HG02759 (cell line): ENCODE measurements around the gene RNU6-1.

Source experiments
- ATAC-seq: cut with Tn5 transposase; IDR thresholded peaks from one replicate; pipeline ENCODE4 v1.9.1; 2021; ENCODE audit warnings: mild to moderate bottlenecking, moderate library complexity; ENCODE audit not compliant: unreplicated experiment

Gene RNU6-1

DNA sequence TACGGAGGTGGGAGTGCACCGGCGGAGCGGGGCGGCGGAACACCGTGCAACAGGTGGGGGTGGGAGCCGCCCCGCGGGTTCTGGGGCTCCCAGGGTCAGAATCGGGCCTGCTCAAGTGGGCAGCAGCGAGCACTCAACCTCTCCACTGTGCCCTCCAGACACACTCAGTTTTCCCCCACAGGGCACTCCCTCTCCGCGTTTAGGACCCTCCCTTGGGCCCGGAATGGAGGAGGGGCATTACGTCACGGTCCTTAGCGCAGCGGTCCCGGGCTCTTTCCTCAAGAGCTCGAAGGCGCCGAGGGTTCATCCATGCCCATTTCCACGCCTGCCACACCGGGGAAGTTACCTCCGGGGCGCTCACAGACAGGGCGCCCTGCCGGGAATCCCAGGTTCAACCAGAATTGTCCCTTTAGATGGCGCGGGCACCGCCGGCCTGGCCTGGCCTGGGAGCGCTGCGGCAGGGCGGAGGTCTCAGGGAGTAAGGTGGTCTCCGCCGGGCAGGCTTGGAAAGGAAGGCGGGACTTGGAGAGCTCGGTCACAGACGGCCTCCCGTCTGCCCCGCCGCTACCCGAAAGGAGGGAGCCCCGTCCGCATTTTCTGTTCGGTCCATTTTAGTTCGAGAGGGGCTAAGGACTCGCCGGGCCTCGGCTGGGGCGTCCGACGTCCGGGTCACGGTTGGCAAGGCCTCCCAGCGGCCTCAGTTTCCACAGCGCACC is 5.1 kb downstream of the RNU6-1 start:
- ATAC-seq = no peak

DNA sequence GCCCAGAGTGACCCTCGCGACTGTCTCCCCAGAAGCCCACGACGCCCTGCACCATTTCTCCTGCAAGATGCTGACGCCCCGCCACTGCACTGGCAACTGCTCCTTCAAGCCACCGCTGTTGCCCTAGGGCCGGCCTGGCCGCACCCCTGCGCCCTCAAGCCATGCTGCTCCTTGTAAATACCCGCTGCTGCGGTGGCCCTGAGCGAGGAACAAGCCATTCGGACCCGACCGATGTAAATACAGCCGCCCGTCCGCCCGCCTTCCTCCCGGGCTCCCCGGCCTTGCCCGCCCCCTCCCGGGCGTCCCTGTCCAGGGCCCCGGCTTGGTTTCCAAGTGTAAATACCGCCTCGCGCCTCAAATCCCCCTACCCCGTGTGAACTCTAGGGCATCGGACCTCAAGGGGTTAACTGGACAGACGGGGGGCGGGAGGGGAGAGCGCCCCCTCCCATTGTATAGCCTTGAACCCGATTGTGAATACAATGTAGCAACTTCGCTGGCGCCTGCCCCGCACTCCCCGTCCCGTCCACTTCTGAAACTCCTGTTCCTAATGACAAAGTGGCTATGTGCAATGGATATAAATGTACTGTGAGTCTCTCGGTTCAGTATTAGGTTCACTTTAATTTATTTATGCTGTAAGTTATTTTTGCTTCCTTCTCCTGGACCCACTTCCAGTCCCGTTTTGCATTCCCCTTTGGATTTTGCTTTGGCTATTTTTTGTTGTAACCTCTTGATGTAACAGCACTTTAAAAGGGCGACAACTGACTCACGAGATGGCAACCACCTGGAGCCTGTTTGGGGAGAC is 5.9 kb downstream of the RNU6-1 start:
- ATAC-seq = no peak

DNA sequence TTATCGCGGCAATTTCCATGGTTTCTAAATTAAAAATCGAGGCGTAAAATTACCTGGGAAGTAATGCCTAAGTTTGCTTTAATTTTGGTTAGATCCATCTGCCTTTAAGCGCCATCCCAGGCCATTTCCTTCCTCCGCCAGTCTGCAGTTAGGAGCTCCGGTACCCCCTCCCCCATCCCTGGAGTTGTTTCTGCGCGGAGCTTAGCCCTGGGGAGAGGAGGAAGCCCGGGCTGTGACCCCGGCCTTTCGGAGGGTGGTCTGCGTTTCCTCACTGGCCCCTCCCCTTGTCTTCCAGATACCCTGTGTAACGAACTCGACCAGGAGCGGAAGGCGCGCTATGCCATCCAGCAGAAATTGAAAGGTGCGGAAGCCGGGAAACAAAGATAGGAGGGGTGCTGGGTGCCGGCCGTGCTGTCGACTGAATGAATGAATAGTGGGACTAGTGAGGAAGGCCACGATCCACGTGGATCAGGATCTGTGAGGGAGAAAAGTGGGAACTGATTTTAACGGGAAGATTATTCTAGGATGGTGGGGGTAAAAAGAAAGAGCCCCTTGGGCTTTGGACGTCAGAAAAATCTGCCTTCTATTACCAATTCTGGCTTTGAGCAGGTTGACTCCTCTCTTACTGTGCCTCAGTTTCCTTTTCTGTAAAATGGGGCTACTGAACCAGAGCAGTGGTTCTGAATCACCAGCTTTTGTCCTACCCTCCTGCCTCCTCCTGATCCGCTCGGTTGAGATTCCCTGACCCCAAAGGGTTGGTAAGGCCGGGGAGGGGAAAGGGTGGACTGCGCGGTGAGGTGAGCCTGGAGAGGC is 6.7 kb downstream of the RNU6-1 start:
- ATAC-seq = no peak

DNA sequence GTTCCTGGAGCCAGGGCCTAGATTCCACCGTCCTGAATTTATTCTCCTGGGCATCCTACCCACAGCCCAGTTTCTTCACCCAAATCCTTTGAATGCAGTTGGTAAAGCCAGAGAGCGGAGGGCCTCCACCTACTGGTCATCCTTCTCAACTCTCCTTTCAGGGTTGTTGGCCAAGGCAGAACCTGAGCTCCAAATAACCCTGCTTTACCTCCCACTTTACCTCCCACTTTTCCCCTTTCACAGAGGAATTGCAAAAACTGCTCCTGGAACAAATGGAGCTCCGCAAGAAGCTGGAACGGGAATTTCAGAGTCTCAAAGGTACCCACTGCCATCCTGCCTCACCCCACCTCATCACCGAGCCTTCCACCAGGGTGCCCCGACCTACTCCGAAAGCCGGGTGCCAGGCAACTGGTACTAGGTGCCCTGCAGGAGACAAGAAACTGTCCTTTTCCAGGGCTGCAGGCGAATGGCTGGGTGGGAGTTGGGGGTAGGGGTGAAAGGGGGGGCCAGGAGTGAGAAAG is 7.8 kb downstream of the RNU6-1 start:
- no peak for ATAC-seq

DNA sequence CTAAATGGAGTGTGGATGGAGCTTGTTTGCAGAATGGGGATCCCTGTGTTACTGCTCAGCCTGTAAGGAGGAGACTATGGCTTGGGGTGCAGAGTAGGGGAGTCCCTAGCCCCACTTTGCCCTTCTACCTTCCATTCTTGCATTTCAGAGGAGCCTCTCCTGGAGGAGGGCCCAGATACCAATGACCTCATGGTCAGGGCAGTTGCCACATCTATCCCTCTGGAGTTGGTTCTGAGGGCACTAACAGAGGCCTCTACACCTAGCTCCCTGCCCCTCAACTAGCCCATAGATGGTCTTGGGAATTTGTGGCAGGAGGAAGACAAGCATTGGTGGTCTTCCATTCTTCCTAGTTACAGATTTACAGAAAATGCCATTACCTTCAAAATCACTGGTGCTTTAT is 8.5 kb downstream of the RNU6-1 start:
- ATAC-seq = no peak

DNA sequence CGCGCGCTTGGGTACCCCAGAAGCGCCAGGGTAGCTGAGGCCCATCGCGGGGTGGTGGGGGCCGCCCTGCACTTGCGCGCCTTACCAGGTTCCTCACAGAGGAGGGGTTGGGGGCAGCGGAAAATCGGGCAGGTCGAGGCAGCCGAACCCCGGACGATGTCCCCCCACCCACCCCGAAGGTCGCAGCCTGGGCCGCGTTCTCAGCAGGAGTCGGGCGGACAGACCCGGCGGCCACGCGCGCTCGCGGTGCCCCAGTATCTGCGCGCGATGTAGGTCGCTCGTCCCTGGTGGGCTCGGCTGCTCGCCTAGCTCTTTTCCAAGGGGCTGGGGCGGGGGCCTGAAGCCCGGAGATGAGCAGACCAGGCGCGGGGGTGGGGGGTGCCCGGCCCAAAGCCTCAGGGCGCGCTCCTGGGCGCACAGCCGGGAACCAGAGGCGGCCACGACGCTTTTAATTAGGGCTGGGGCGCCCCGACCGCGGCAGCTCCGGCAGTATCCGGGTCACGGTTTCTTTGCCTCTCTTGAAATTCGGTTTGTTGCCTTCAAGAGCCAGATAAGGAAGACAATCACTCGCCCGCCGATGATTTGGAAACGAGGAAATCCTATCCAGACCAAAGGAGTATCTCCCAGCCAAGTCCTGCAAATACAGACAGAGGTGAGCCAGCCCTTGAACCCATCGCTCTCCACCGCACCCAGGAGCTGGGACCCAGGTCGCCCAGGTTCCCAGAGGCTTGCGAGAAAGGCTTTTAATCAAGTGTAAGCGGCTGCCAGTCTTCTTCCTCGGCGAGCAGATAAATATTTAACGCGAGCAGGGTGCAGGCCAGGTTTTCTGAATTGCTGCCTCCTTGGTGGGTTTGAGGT is 10.0 kb downstream of the RNU6-1 start:
- ATAC-seq = no peak

DNA sequence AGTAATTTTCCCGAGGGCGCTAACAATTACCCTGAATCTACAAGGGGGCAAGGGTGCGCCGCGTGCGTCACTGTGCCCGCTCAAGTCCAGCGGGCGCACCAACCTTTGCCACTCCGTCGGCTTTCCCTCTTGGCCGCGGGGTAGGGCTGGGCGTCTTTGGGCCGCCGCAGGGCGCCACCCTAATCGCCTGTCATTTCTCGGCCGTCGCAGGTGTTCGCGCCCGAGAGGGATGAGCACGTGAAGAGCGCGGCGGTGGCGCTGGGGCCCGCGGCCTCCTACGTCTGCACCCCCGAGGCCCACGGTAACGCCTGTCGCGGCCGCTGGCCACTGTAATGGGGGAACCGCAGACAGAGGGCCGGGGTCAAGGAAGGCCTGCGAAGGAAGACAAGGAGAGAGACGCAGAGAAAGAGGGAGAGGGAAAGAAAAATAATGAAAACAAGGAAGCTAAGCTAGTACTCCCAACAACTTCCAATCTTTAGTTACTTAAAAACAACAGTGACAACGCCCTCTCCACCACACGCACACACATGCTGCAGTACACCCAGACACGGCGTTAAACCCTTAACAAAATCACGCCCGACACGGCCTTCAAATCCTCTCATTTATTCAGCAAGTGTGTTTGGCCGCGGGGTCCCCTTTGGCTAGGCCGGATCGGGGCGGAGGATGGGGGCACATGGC is 10.7 kb downstream of the RNU6-1 start:
- no peak for ATAC-seq

DNA sequence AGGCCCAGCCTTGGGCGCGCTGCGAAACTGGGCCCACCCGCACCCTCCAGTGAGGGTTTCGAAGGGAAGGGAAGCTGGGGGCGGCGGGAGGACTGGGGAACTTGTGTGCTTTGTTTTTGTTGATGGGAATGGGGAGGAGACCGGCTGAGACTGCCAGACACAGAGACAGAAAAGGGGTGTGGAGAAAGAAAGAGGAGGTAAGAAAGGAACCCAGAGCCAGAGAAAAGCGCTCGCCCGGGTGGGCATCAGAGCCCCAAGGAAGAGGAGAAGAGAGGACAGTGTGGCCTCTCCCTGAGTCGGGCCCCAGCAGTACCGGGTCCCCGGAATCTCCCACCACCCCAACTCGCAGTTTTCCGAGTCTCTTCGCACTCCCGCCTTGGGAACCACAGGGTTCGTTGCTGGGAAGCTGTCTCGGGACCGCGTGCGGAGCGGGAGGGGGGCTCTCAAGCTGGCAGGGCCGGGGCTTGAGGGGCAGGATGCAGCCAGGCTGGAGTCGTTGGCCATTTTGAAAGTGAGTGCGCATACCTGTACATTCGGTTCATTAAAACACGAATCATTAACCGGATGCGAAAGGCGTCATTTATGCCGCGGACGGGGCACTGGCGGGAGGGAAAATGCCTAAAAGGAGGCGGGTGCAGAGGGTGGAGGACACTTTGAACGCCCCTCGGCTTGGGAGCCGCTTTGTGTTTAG is 11.4 kb downstream of the RNU6-1 start:
- ATAC-seq = no peak

DNA sequence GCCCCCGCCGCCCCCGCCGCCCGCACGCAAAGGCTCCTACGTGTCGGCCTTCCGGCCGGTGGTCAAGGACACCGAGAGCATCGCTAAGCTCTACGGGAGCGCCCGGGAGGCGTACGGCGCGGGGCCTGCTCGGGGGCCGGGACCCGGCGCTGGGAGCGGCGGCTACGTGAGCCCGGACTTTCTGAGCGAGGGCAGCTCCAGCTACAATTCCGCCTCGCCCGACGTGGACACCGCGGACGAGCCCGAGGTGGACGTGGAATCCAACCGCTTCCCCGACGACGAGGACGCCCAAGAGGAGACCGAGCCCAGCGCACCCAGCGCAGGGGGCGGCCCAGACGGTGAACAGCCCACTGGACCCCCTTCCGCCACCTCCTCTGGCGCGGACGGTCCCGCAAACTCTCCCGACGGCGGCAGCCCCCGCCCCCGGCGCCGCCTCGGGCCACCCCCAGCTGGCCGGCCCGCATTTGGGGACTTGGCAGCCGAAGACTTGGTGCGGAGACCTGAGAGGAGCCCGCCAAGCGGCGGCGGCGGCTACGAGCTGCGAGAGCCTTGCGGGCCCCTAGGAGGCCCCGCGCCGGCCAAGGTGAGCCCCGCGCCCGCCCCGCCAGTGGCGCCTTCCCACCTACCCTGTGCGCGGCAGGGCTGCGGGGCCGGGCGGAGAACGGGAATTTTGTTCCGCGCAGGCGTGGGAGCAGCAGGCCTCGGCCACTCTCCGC is 12.1 kb downstream of the RNU6-1 start:
- no peak for ATAC-seq

DNA sequence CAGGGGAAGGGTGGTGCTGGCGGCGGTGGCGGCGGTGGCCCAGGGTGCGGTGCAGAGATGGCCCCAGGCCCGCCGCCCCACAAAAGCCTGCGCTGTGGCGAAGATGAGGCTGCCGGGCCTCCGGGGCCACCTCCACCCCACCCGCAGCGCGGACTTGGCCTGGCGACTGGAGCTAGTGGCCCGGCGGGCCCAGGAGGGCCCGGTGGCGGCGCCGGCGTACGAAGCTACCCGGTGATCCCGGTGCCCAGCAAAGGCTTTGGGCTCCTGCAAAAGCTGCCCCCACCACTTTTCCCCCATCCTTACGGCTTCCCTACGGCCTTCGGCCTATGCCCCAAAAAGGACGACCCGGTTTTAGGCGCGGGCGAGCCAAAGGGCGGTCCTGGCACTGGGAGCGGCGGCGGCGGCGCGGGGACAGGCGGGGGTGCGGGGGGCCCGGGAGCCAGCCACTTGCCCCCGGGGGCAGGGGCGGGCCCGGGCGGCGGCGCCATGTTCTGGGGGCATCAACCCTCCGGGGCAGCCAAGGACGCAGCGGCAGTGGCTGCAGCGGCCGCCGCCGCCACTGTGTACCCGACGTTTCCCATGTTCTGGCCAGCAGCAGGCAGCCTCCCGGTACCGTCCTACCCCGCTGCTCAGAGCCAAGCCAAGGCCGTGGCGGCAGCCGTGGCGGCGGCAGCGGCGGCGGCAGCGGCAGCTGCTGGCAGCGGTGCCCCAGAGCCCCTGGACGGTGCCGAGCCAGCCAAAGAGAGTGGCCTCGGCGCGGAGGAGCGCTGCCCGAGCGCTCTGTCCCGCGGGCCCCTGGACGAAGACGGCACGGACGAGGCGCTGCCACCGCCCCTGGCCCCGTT is 12.9 kb downstream of the RNU6-1 start:
- ATAC-seq = no peak

DNA sequence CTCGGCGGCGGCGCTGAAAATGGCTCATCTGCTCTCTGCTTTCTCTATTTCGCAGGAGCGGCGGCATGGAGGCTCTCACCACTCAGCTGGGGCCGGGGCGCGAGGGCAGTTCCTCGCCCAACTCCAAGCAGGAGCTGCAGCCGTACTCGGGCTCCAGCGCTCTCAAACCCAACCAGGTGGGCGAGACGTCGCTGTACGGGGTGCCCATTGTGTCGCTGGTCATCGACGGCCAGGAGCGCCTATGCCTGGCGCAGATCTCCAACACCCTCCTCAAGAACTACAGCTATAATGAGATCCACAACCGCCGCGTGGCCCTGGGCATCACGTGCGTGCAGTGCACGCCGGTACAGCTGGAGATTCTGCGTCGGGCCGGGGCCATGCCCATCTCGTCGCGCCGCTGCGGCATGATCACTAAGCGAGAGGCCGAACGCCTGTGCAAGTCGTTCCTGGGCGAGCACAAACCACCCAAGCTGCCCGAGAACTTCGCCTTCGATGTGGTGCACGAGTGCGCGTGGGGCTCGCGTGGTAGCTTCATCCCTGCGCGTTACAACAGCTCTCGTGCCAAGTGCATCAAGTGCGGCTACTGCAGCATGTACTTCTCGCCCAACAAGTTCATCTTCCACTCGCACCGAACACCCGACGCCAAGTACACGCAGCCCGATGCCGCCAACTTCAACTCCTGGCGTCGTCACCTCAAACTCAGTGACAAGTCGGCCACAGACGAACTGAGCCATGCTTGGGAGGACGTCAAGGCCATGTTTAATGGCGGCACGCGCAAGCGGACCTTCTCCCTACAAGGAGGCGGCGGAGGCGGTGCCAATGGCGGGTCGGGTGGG is 13.7 kb downstream of the RNU6-1 start:
- ATAC-seq = no peak

DNA sequence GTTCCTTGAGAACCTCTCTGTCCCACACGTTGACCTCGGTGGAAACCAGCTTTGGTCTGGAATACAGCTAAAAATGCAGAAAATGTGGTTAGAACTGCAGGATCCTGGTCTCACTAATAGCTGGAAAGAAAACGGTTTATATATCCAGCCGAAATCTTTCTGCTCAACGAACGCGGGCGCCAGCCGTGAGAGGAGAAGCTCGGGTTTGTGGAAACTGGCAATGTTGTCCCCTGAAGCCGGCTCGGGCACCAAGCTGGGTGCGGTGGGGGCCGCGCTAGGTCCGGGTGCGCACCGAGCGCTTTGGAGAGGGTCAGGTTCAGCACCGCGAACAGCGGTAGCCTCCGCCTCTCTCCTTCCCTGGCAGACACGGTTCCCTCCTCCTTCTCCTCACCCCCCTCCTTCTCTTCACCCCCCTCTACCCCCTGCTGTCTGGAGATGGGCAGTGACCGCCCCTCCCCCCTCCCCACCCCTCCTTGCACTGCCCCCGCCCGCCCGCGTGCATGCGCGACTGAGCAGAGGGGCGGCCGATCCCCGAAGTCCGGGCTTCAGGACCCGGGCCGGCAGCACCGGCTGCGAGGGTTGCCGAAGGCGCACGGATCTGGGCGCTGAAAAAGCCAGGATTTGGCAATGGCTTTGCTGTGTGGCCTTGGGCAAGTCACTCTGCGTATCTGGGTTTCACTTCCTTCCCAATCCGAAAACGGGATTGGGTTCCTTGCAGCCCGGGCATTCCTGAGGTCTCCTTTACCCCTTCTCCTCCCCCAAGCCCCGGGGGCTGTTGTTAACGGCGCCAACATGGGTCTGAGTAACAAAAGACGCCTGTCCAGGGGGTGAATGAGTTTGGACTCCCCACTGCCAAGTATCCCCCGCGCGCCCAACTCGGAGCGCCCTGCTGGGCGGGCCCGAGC is 14.6 kb downstream of the RNU6-1 start, which contains the start of gene SKOR1:
Gene SKOR1, plus strand, starts transcription at position 534 of the 905 bp plus-strand sequence. Its CDS starts 94 bp downstream, at position 628.
- ATAC-seq = no peak

DNA sequence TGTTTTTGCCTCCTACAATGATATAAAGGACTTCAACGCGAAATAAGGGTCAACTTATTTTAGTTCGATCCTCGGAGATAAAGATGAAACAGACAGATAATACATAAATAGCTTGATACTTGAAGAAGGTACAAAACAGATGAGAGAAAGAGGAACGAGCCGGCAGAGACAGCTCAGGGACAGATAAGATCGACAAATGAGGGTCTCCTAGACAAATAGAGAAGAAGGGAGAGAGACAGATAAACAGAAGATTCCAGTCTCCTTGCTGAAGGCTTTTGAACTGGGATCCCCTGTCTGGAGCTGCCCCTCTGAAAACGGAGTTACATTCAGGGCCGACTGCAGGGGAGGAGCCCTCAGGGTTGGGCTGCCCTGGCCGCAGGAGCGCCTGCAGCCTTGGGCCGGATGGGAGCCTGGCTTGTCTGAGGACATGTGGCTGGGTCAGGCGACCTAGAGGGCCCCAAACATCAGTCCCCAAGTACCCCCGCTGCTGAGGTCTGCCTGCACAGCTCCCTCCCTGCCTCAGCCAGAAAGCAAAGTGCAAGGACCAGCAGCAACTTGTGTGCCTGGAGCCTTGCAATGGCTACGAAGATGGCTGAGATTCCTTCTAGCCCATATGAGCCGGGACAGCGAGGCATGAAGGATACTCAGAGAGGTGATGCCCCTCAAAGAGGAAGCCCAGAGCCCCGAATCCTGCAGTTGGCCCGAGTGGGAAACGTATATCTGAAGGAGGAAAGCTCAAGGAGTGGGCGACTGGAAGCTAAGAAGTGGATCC is 15.5 kb downstream of the RNU6-1 start:
- ATAC-seq = no peak

DNA sequence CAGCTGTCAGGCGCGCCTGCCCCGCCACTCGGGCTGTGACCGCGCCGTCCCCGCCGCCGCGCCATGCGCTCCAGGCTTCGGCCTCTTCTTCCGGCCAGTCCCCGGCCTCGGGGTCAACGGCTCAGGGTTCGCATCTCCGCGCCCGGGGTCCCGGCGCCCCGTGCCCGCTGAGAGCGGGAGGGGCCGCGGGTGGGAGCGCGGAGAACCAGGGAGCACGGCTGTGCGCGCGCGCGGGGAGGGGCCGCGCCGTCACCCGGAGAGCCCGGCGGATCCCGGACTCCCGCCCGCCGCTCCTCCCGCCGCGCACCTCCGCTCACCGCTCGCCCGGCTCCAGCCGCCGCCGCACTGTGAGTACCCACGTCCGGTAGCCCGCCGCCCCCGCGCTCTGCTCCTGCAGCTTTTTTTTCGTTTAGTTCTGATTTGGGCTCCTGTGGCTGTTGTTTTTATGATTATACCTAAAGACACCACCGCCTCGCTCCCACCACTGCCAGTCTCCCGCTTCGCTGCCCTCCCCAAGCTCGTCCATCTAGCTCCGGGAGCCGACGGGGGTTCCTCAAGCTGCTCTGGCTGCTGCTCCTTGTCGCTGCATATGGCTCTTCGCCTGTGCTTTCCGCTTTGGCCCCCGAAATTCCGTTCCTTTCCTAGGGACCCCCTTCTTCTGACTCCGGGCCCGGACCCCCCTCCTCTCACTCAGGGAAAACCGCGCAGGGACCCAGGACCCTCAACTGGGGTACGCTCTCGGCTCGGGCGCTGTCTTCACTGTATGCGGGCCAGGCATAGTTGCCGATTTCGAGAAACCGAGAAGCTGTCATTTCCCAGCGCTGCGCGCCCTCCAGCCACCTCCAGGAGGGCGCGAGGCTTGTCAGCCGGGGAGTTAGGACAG is 16.3 kb downstream of the RNU6-1 start:
- ATAC-seq = no peak
